ENCODE measurements around the gene TRIM8.

The TRIM8 gene

GRCh38 chr10:102676534-102677315, 32.4 kb downstream of the TRIM8 start:
- Histone ChIP-seq H3K27me3 (replicated peaks; ENCODE audit: control insufficient read depth, insufficient read depth, low read length, poor library complexity, severe bottlenecking) (no peaks in the 10 kb centered on the region), H3K9me3 (ENCODE audit: control insufficient read depth, low read length) (no peaks in the 10 kb centered on the region), H3K36me3 (ENCODE audit: control insufficient read depth, insufficient read depth, low read length) (peaks cover 4% of the 10 kb centered on the region), H3K27ac (ENCODE audit: insufficient read depth, low read length, poor library complexity, severe bottlenecking) (peak overlapping the region; percentile 17), H3K4me3 (ENCODE audit: insufficient read depth, low read depth, low read length, poor library complexity, severe bottlenecking) (no peak overlapping the region), H3K4me1 (ENCODE audit: control insufficient read depth, insufficient read depth, low read length, poor library complexity, severe bottlenecking) (peaks cover 38% of the 10 kb centered on the region)
- DNase-seq = no peak

- no peak for DNase-seq
- H3K4me3 ChIP-seq (ENCODE audit: insufficient read depth, low read depth, low read length, poor library complexity, severe bottlenecking) = no peak overlapping the region
- no peaks in the 10 kb centered on the region for H3K27me3 ChIP-seq (replicated peaks; ENCODE audit: control insufficient read depth, insufficient read depth, low read length, poor library complexity, severe bottlenecking)
- H3K36me3 ChIP-seq (ENCODE audit: control insufficient read depth, insufficient read depth, low read length) = peaks cover 4% of the 10 kb centered on the region
- no peaks in the 10 kb centered on the region for H3K9me3 ChIP-seq (ENCODE audit: control insufficient read depth, low read length)
- peaks cover 38% of the 10 kb centered on the region for H3K4me1 ChIP-seq (ENCODE audit: control insufficient read depth, insufficient read depth, low read length, poor library complexity, severe bottlenecking)
- H3K27ac ChIP-seq (ENCODE audit: insufficient read depth, low read length, poor library complexity, severe bottlenecking) = no peak overlapping the region
Measured at GRCh38 chr10:102677331-102678067, 33.2 kb downstream of the TRIM8 start.

DNA sequence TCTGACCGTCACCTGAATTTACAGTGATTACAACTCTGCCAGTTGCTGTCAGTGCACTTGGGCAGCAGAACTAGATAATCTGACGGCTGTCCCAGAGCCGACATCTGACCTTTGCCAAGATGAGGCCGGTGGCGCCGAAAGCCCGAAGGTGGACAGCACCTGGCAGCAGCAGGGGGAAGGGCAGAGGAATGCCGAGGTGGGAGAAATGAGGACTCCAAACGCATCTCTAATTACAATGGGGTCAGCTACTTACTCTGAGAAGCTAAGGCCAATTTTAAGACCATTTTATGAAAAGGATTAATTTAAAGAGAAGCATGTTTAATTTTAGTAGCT, 33.8 kb downstream of the TRIM8 start:
- peaks cover 38% of the 10 kb centered on the region for H3K4me1 ChIP-seq (ENCODE audit: control insufficient read depth, insufficient read depth, low read length, poor library complexity, severe bottlenecking)
- no peaks in the 10 kb centered on the region for H3K27me3 ChIP-seq (replicated peaks; ENCODE audit: control insufficient read depth, insufficient read depth, low read length, poor library complexity, severe bottlenecking)
- peaks cover 4% of the 10 kb centered on the region for H3K36me3 ChIP-seq (ENCODE audit: control insufficient read depth, insufficient read depth, low read length)
- H3K9me3 ChIP-seq (ENCODE audit: control insufficient read depth, low read length) = no peaks in the 10 kb centered on the region
- H3K4me3 ChIP-seq (ENCODE audit: insufficient read depth, low read depth, low read length, poor library complexity, severe bottlenecking) = no peak overlapping the region
- no peak overlapping the region for H3K27ac ChIP-seq (ENCODE audit: insufficient read depth, low read length, poor library complexity, severe bottlenecking)
- DNase-seq = no peak

- H3K9me3 ChIP-seq (ENCODE audit: control insufficient read depth, low read length) = no peaks in the 10 kb centered on the region
- H3K4me1 ChIP-seq (ENCODE audit: control insufficient read depth, insufficient read depth, low read length, poor library complexity, severe bottlenecking) = peaks cover 30% of the 10 kb centered on the region
- no peak overlapping the region for H3K27ac ChIP-seq (ENCODE audit: insufficient read depth, low read length, poor library complexity, severe bottlenecking)
- peaks cover 4% of the 10 kb centered on the region for H3K36me3 ChIP-seq (ENCODE audit: control insufficient read depth, insufficient read depth, low read length)
- no peak overlapping the region for H3K4me3 ChIP-seq (ENCODE audit: insufficient read depth, low read depth, low read length, poor library complexity, severe bottlenecking)
- H3K27me3 ChIP-seq (replicated peaks; ENCODE audit: control insufficient read depth, insufficient read depth, low read length, poor library complexity, severe bottlenecking) = no peaks in the 10 kb centered on the region
- DNase-seq = no peak
Measured at GRCh38 chr10:102678842-102679289, 34.6 kb downstream of the TRIM8 start.

GRCh38 chr10:102679596-102679995, 35.3 kb downstream of the TRIM8 start:
- Histone ChIP-seq H3K9me3 (ENCODE audit: control insufficient read depth, low read length) (no peaks in the 10 kb centered on the region), H3K36me3 (ENCODE audit: control insufficient read depth, insufficient read depth, low read length) (peaks cover 4% of the 10 kb centered on the region), H3K4me1 (ENCODE audit: control insufficient read depth, insufficient read depth, low read length, poor library complexity, severe bottlenecking) (peaks cover 22% of the 10 kb centered on the region), H3K27me3 (replicated peaks; ENCODE audit: control insufficient read depth, insufficient read depth, low read length, poor library complexity, severe bottlenecking) (no peaks in the 10 kb centered on the region), H3K27ac (ENCODE audit: insufficient read depth, low read length, poor library complexity, severe bottlenecking) (no peak overlapping the region), H3K4me3 (ENCODE audit: insufficient read depth, low read depth, low read length, poor library complexity, severe bottlenecking) (no peak overlapping the region)
- DNase-seq = no peak

GRCh38 chr10:102681696-102682095, 37.4 kb downstream of the TRIM8 start:
- H3K4me3 ChIP-seq (ENCODE audit: insufficient read depth, low read depth, low read length, poor library complexity, severe bottlenecking) = no peak overlapping the region

DNA sequence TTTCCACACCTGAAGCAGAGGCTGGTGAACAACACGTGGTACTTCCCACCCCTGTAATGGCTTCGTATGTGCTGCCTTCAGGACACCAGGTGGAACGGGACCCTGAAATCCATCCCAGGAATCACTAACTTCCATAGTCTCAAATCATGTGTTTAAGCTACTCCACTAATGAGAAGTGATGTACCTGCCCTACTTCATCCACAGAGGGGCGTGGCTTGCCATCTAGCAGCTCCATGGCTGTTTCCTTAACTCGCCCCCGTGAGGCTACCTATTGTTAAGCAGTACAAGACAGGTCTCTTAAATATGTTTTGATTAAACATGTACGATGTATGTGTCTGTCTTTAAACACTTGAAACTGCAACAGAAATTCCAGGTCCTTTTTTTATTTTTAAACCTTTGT, 38.1 kb downstream of the TRIM8 start:
- Histone ChIP-seq H3K4me3 (ENCODE audit: insufficient read depth, low read depth, low read length, poor library complexity, severe bottlenecking) (no peak overlapping the region), H3K4me1 (ENCODE audit: control insufficient read depth, insufficient read depth, low read length, poor library complexity, severe bottlenecking) (no peaks in the 10 kb centered on the region), H3K36me3 (ENCODE audit: control insufficient read depth, insufficient read depth, low read length) (peaks cover 11% of the 10 kb centered on the region), H3K9me3 (ENCODE audit: control insufficient read depth, low read length) (no peaks in the 10 kb centered on the region), H3K27ac (ENCODE audit: insufficient read depth, low read length, poor library complexity, severe bottlenecking) (no peak overlapping the region), H3K27me3 (replicated peaks; ENCODE audit: control insufficient read depth, insufficient read depth, low read length, poor library complexity, severe bottlenecking) (no peaks in the 10 kb centered on the region)
- DNase-seq = no peak

More at GRCh38 chr10:102681696-102682095, 37.4 kb downstream of the TRIM8 start:
- H3K9me3 ChIP-seq (ENCODE audit: control insufficient read depth, low read length) = no peaks in the 10 kb centered on the region
- peaks cover 2% of the 10 kb centered on the region for H3K4me1 ChIP-seq (ENCODE audit: control insufficient read depth, insufficient read depth, low read length, poor library complexity, severe bottlenecking)
- H3K36me3 ChIP-seq (ENCODE audit: control insufficient read depth, insufficient read depth, low read length) = peaks cover 11% of the 10 kb centered on the region
- no peak for DNase-seq
- no peak overlapping the region for H3K27ac ChIP-seq (ENCODE audit: insufficient read depth, low read length, poor library complexity, severe bottlenecking)
- no peaks in the 10 kb centered on the region for H3K27me3 ChIP-seq (replicated peaks; ENCODE audit: control insufficient read depth, insufficient read depth, low read length, poor library complexity, severe bottlenecking)

GRCh38 chr10:102682981-102683380, 38.7 kb downstream of the TRIM8 start:
- no peak overlapping the region for H3K27ac ChIP-seq (ENCODE audit: insufficient read depth, low read length, poor library complexity, severe bottlenecking)
- no peaks in the 10 kb centered on the region for H3K4me1 ChIP-seq (ENCODE audit: control insufficient read depth, insufficient read depth, low read length, poor library complexity, severe bottlenecking)
- no peaks in the 10 kb centered on the region for H3K9me3 ChIP-seq (ENCODE audit: control insufficient read depth, low read length)
- peaks cover 11% of the 10 kb centered on the region for H3K36me3 ChIP-seq (ENCODE audit: control insufficient read depth, insufficient read depth, low read length)
- DNase-seq = no peak
- no peaks in the 10 kb centered on the region for H3K27me3 ChIP-seq (replicated peaks; ENCODE audit: control insufficient read depth, insufficient read depth, low read length, poor library complexity, severe bottlenecking)
- H3K4me3 ChIP-seq (ENCODE audit: insufficient read depth, low read depth, low read length, poor library complexity, severe bottlenecking) = no peak overlapping the region

DNA sequence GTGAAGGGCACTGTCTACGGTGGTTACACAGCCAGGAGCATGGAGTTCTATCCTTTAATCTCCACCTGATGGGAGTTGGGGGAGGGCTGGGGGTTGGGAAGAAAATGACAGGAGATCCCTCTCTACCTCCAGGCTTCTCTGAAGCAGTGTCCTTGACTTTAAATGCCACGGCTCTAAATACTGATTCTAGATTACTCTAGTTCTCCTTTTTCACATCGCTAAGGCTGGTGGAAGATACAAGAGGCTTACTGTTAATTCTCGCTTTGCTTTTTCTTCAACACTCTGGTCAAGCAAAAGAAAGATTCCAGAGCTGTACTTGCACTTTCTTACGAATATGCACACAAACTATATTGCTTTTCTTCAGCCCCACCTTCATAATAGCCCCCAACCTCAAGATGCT, 39.5 kb downstream of the TRIM8 start:
- no peaks in the 10 kb centered on the region for H3K27me3 ChIP-seq (replicated peaks; ENCODE audit: control insufficient read depth, insufficient read depth, low read length, poor library complexity, severe bottlenecking)
- peaks cover 11% of the 10 kb centered on the region for H3K36me3 ChIP-seq (ENCODE audit: control insufficient read depth, insufficient read depth, low read length)
- no peaks in the 10 kb centered on the region for H3K4me1 ChIP-seq (ENCODE audit: control insufficient read depth, insufficient read depth, low read length, poor library complexity, severe bottlenecking)
- no peak overlapping the region for H3K4me3 ChIP-seq (ENCODE audit: insufficient read depth, low read depth, low read length, poor library complexity, severe bottlenecking)
- DNase-seq = no peak
- no peaks in the 10 kb centered on the region for H3K9me3 ChIP-seq (ENCODE audit: control insufficient read depth, low read length)
- H3K27ac ChIP-seq (ENCODE audit: insufficient read depth, low read length, poor library complexity, severe bottlenecking) = no peak overlapping the region
